Measurements from ENCODE around the gene SDR42E2. TPM values are rescaled to one million over a fixed set of nuclear protein-coding genes. Genes with fewer than 3 reads are reported as not detected.

The SDR42E2 gene
- total RNA-seq, 1 experiment from 2014 or later = not detected

GRCh38 chr16:22240023-22240710 lies 77.9 kb downstream of the SDR42E2 start:
- Histone ChIP-seq H3K9ac (ENCODE audit: low read length) (no peak overlapping the region), H3K79me2 (ENCODE audit: low read length) (0 out of 2 replicates have a peak, but pooled peaks cover 8% of the 10 kb centered on the region), H3K4me3 (ENCODE audit: low read length) (no peak overlapping the region), H3K27ac (ENCODE audit: low read length) (no peak overlapping the region), H3K4me1 (ENCODE audit: insufficient read depth, low read length) (no peaks in the 10 kb centered on the region), H3K4me2 (ENCODE audit: low read length) (no peak overlapping the region), H3K9me3 (ENCODE audit: low read length) (no peaks in the 10 kb centered on the region), H3K9me2 (replicated peaks; ENCODE audit: low read length) (no peaks in the 10 kb centered on the region), H4K20me1 (ENCODE audit: low read length) (no peaks in the 10 kb centered on the region), H3K36me3 (ENCODE audit: low read depth, low read length) (no peaks in the 10 kb centered on the region; the same call in 1 of the 2 replicates), H3F3A (ENCODE audit: low read length, unreplicated experiment) (no peaks in the 10 kb centered on the region), H3K27me3 (ENCODE audit: low read length) (no peaks in the 10 kb centered on the region), H2AFZ (ENCODE audit: low read length) (no peak overlapping the region)
- ChIA-PET CTCF (interaction anchor here (0.6 kb wide), 1 partner anchor 34 kb away, joined by 10 read pairs; the partner anchor contains the start of gene EEF2K), POLR2A (ENCODE audit: unreplicated experiment) (no interaction called here)
- intact Hi-C loops (cut with micrococcal nuclease) = no loop called here
- no peak for TF ChIP-seq EZH2phosphoT487 (IDR thresholded peaks at IDR 0.05; ENCODE audit: borderline replicate concordance, low read length)
- no peak for TF ChIP-seq EZH2 (IDR thresholded peaks at IDR 0.05; ENCODE audit: low read length, unreplicated experiment)
- no TSS peak for BruUV-seq (replicated peaks)
- no peak; the same call in 1 of the 2 replicates for ATAC-seq
- DNase-seq = no peak

Other genes starting within 250 kb of the SDR42E2 start
- gene UQCRC2, start 209.1 kb upstream of the SDR42E2 start, total RNA-seq (2014; rRNA removed) = 73.5 and 116 TPM in 2 replicates
- gene PDZD9, start 161.4 kb upstream of the SDR42E2 start, total RNA-seq (2014; rRNA removed) = not detected in 2 replicates
- gene MOSMO, start 154.4 kb upstream of the SDR42E2 start, total RNA-seq (2014; rRNA removed) = 11.8 and 12.4 TPM in 2 replicates
- gene VWA3A, start 70.0 kb upstream of the SDR42E2 start, total RNA-seq (2014; rRNA removed) = not detected in 2 replicates
- gene EEF2K, start 43.8 kb downstream of the SDR42E2 start, total RNA-seq (2014; rRNA removed) = 9.1 and 15.0 TPM in 2 replicates
- 48.8 and 57.1 TPM in 2 replicates for gene POLR3E, start 134.9 kb downstream of the SDR42E2 start, total RNA-seq (2014; rRNA removed)
- 14.1 and 14.7 TPM in 2 replicates for gene CDR2, start 212.1 kb downstream of the SDR42E2 start, total RNA-seq (2014; rRNA removed)